Choroid plexus epithelial cell (primary cell): Measurements from ENCODE around the gene UNC5C.

ENCODE experiments used
- DNase-seq: peaks from one replicate; pipeline ENCODE4 v3.0.0-alpha.2; 2010; ENCODE audit warnings: low read depth
- H3K4me3 ChIP-seq: 2 replicates; pipeline ENCODE4 v1.5.1; 2011; ENCODE audit warnings: low read depth, mild to moderate bottlenecking, control low read depth, low read length, moderate library complexity
- CTCF ChIP-seq: conservative IDR thresholded peaks from 2 replicates; pipeline ENCODE4 v1.5.1; 2011; ENCODE audit warnings: low read depth, mild to moderate bottlenecking, control low read depth, inconsistent platforms, low read length, moderate library complexity

The UNC5C gene

GRCh38 chr4:95510877-95511276 is 37.9 kb downstream of the UNC5C start:
- DNase-seq, result no peak
- no peak for TF ChIP-seq CTCF
- H3K4me3 ChIP-seq, result no peak overlapping the region

- H3K4me3 ChIP-seq, result no peak overlapping the region
- peak; percentile 71 for TF ChIP-seq CTCF
- peak; percentile 57 for DNase-seq
These were observed 38.6 kb downstream of the UNC5C start for GRCh38 chr4:95510145-95510544.

GRCh38 chr4:95508421-95508820 is 40.4 kb downstream of the UNC5C start:
- no peak for TF ChIP-seq CTCF
- DNase-seq, result peak; percentile 63
- no peak overlapping the region for H3K4me3 ChIP-seq

- DNase-seq, result no peak
- no peak overlapping the region for H3K4me3 ChIP-seq
- no peak for TF ChIP-seq CTCF
These were observed 41.2 kb downstream of the UNC5C start for GRCh38 chr4:95507561-95507960.

- TF ChIP-seq CTCF, result no peak
- DNase-seq, result peak; percentile 18
- no peak overlapping the region for H3K4me3 ChIP-seq
These were observed 41.6 kb downstream of the UNC5C start for GRCh38 chr4:95507147-95507546.

- DNase-seq, result peak; percentile 35
- TF ChIP-seq CTCF, result no peak
- H3K4me3 ChIP-seq, result no peak overlapping the region
These were observed 42.5 kb downstream of the UNC5C start for GRCh38 chr4:95506264-95506663.

GRCh38 chr4:95505799-95506198 is 43.0 kb downstream of the UNC5C start:
- DNase-seq, result no peak
- TF ChIP-seq CTCF, result no peak
- no peak overlapping the region for H3K4me3 ChIP-seq
